COLO829 (cell line): ENCODE measurements around the gene UGT1A10.
"Not testable (repeated sequence)": the region's sequence is repeated elsewhere in the genome, so short reads cannot be mapped to it uniquely, and the experiment has no call there.

ENCODE experiments used
- DNase-seq: peaks from one replicate; pipeline ENCODE4 v3.0.0; 2012; ENCODE audit warnings: low spot score

Gene UGT1A10

DNA sequence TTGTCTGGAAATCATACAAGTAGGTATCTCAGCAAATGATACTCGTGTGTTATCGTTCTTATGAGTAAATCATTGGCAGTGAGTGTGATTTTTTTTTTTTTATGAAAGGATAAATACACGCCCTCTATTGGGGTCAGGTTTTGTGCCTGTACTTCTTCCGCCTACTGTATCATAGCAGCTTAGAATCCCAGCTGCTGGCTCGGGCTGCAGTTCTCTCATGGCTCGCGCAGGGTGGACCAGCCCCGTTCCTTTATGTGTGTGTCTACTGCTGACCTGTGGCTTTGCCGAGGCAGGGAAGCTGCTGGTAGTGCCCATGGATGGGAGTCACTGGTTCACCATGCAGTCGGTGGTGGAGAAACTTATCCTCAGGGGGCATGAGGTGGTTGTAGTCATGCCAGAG is at the start of gene UGT1A10:
UGT1A10 (plus strand) TSS at position 143 of the 400 bp plus-strand sequence; CDS start at position 218, 75 bp downstream.
- not testable (repeated sequence) for DNase-seq

DNA sequence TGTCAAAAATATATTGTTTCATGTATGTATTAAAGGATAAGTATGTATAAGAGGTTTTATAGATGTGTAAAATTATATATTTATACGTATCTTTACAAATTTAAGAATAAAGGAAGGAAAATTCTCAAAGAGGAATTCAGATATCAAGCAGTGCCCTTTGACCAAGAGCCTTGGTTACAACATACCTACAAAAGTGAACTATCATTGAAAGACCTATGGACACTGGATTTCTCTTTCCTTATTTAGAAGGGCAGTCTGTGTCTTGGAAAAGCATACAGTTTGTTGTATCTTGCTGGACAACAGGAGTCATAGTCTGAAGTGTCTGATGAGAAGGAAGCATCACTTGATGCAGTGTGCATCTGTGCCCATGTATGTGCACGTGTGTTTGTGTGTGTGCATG is 47.8 kb upstream of the UGT1A10 start:
- DNase-seq: no peak

GRCh38 chr2:233592706-233593105 is 43.5 kb upstream of the UGT1A10 start:
- not testable (repeated sequence) for DNase-seq

- DNase-seq: peak; percentile 86
Observed at GRCh38 chr2:233593201-233593600, 43.0 kb upstream of the UGT1A10 start.

DNA sequence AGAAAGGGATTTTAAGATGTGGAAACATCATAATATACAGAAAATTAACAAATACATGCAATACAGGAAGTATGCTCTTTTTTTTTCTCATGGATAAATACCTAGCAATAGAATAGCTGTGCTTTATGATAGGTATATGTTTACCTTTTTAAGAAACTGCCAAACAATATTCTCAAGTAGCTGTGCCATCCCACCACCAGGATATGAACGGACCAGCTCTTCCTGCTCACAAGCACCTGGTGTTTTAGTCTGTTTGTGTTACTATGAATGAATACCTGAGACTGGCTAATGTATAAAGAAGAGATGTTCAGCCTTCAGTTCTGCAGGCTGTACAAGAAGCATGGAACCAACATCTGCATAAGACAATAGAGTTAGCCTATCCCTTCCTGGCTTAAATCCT is 38.7 kb upstream of the UGT1A10 start:
- no peak for DNase-seq

- DNase-seq: no peak
Observed at GRCh38 chr2:233598952-233599351, 37.3 kb upstream of the UGT1A10 start.

GRCh38 chr2:233600386-233600785 is 35.9 kb upstream of the UGT1A10 start:
- no peak for DNase-seq

DNA sequence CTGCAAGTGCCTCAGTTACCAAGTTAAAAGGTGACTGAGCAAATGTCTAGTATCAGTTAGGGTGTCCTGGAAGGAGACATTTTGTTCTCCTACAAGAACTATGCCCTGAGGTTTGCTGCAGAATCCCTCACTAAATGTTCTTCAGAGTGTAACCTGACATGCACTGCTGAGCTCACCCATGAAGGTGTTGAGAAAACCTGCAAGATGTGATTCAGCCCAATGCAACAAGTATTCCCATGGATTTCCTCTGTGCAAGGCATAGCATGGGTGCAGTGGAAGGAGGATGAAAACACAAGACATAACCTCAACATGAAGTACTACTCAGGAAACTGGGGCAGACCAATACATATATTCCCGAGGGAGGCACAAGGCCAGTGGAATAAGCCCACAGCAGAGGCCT is 34.2 kb upstream of the UGT1A10 start:
- DNase-seq: no peak

DNA sequence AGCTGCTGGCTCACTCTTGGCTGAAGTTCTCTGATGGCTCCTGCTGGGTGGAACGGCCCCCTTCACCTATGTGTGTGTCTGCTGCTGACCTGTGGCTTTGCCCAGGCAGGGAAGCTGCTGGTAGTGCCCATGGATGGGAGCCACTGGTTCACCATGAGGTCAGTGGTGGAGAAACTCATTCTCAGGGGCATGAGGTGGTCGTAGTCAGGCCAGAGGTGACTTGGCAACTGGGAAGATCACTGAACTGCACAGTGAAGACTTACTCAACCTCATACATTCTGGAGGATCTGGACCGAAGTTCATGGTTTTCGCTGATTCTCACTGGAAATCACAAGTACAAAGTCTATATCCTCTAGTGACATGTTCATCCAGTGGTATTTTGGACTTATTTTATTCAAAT is 32.7 kb upstream of the UGT1A10 start:
- DNase-seq: no peak

DNA sequence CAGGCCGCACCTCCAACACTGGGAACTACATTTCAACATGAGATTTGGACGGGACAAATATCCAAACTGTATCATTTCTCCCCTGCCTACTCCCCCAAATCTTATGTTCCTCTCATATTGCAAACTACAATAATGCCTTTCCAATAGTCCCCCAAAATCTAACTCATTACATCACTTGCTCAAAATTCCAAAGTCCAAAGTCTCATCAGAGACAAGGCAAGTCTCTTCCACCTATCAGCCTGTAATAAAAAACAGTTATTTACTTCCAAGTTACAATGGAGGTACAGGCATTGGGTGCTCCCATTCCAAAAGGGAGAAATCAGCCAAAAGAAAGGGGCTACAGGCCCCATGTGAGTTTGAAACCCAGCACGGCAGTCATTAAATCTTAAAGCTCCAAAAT is 31.4 kb upstream of the UGT1A10 start:
- DNase-seq: no peak

DNA sequence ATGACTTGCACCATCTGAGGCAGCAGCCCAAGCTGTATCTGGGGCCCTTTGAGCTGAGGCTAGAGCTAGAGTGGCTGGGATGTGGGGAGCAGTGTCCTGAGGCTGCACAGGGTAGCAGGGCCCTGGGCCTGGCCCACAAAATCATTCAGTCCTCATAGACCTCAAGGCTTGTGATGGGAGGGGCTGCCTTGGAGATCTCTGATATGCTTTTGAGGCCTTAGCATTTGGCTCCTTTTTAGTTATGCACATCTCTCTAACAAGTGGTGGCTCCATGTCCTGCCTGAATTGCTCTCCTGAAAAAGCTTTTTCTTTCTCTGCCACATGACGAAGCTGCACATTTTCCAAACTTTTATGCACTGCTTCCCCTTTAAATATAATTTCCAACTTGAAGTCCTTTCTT is 30.6 kb upstream of the UGT1A10 start:
- no peak for DNase-seq

DNA sequence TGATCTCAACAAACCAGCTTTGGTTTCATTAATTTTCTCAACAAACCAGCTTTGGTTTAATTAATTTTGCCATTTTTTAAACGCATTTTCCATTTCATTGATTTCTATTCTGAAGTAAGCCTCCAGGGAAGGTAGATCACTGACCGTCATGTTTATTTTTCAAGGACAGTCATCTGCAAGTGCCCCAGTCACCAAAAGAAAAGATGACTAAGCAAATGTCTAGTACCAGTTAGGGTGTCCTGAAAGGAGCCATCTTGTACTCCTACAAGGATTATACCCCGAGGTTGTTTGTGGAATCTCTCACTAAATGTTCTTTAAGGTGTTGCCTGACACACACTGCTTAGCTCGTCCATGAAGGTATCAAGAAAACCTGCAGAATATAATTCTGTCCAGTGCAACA is 25.0 kb upstream of the UGT1A10 start:
- no peak for DNase-seq

DNA sequence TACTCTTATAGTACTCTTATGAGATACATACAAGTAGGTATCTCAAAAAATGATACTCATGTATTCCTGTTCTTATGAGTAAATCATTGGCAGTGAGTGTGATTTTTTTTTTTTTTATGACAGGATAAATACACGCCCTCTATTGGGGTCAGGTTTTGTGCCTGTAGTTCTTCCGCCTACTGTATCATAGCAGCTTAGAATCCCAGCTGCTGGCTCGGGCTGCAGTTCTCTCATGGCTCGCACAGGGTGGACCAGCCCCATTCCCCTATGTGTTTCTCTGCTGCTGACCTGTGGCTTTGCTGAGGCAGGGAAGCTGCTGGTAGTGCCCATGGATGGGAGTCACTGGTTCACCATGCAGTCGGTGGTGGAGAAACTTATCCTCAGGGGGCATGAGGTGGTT is 18.8 kb upstream of the UGT1A10 start, which contains the start of gene UGT1A8:
UGT1A8 (plus strand) TSS at position 158 of the 400 bp plus-strand sequence; CDS start at position 233, 75 bp downstream.
- not testable (repeated sequence) for DNase-seq

GRCh38 chr2:233620204-233620603 is 16.0 kb upstream of the UGT1A10 start:
- DNase-seq: no peak

DNA sequence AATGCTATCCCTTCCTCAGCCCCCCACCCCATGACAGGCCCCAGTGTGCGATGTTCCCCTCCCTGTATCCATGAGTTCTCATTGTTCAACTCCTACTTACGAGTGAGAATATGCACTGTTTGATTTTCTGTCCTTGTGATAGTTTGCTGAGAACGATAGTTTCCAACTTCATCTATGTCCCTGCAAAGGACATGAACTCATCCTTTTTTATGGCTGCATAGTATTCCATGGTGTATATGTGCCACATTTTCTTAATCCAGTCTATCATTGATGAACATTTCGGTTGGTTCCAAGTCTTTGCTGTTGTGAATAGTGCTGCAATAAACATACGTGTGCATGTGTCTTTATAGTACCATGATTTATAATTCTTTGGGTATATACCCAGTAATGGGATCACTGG is 14.4 kb upstream of the UGT1A10 start:
- DNase-seq: not testable (repeated sequence)

DNA sequence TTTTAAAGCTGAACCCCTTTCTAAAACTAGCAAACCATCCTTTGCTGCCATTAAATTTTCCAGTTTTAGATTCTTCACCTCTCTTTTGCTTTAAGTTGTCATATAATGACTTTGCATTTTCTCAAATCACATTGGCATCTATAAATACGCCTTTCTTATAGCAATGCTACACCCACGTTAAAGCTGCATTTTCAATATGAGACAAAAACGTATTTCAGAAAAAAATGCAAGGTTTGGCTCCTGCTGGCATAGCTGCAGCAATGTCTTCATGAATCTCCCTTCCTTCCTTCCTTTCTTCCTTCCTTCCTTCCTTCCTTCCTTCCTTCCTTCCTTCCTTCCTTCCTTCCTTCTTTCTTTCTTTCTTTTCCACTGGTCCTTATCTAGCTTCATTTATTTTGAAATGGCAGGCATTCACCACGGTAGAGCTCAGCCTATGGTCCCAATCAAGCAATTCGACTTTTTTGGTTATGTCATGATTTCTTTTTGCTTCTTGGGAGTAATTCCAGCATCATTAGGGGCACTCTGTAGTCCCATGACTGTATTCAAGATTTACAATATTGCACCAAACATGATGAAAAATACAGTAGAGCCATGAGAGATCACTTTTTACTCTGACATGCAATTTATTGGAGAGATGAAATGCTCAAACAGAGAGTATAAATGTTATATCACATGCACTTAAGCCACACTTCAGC is 8.8 kb upstream of the UGT1A10 start:
- no peak for DNase-seq

DNA sequence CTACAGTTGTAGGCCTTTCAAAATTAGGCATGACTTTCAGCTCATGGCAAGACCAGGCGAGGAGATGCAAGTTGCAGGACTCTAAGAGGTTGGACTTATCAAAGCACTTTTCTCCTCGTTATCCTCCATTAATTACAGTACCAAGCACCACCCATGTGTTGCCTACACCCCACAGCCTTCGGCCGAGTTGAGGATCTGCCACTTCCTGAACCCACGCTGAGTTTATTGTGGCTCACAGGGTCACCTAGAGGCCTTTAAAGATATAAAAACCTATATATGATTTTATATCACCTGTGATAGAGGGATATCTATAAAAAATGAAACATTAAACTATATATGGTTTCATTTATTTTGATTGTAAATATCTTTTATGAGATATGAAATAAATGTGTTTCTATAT is 2.6 kb downstream of the UGT1A10 start:
- DNase-seq: no peak

DNA sequence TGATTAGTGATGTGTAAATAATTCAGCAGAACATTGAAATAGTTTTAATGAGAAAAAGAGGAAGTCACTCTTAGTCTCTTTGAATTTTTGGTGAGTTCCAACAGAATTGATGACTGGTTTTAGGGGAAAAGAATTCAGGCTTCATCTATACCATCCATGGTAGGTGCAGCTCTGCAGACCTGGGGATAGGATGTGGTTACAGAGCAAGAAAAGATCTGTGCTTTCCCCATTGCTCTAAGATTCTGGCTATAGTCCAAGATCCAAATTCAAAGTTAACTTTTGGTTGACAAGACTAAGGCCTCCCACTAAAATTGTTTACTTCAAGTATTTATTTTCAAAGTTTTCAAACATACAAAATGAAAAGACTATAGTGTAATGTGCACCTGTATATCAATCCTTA is 3.6 kb downstream of the UGT1A10 start:
- no peak for DNase-seq

DNA sequence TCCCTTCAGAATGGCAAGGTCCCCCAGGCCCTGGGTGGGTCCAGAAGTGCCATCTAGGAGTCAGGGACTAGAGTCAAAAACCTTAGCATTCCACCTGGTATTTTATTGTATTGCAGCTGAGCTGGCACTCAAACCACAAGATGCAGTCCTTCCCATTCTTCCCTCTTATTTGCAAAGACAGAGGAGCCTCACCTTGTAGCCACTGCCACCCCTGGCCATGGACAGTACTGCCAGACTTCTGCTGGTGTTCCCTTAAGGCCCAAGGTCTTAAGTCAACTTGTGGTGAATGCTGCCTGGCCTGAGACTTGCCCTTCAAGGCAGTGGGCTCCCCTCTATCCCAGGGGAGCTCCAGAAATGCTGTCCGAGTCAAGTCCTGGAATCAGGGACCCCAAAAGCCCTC is 6.9 kb downstream of the UGT1A10 start:
- no peak for DNase-seq

DNA sequence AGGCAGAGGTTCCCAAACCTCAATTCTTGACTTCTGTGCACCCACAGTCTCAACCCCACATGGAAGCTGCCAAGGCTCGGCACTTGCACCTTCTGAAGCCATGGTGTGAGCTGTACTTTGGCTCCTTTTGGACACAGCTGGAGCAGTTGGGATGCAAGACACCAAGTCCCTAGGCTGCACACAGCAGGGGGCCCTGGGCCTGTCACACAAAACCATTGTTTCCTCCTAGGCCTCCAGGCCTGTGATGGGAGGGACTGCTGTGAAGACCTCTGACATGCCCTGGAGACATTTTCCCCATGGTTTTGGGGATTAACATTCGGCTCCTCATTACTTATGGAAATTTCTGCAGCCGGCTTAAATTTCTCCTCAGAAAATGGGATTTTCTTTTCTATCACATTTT is 9.8 kb downstream of the UGT1A10 start:
- not testable (repeated sequence) for DNase-seq

DNA sequence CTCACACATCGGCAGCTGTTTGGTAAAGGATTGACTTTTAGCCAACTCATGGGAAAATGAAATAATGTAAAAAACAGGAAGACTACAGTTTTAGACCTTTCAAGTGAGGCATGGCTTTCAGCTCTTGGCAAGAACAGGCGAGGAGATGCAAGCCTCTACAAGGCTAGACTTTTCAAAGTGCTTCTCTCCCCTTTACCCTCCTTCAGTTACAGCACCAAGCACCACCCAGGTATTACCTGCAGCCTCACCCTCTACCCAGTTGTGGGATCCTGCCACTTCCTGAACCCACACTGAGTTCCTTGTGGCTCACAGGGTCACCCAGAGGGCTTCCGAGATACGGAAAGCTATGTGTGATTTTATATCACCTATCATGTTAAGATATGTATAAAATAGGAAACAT is 14.7 kb downstream of the UGT1A10 start:
- no peak for DNase-seq

DNA sequence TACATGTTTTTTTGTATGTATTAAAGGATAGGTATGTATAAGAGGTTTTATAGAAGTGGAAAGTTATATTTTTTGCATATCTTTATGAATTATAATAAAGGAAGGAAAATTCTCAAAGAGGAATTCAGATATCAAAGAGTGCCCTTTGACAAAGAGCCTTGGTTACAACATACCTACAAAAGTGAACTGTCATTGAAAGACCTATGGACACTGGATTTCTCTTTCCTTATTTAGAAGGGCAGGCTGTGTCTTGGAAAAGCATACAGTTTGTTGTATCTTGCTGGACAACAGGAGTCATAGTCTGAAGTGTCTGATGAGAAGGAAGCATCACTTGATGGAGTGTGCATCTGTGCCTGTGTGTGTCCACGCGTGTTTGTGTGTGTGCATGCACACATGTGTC is 15.2 kb downstream of the UGT1A10 start:
- DNase-seq: no peak

GRCh38 chr2:233654501-233654900 is 18.3 kb downstream of the UGT1A10 start:
- no peak for DNase-seq

- DNase-seq: no peak
Observed at GRCh38 chr2:233655043-233655442, 18.8 kb downstream of the UGT1A10 start.
